ENCODE data around the gene FABP1.

FABP1 gene

GRCh38 chr2:88127888-88128653 is at the start of gene FABP1:
TSS of gene FABP1 (minus strand) at chr2:88128062. CDS start at chr2:88128017, 45 bp downstream.
- no peak for DNase-seq (ENCODE audit: low spot score)

- no peak for DNase-seq (ENCODE audit: low spot score)
Observed at GRCh38 chr2:88177556-88177955, 49.7 kb upstream of the FABP1 start.

- DNase-seq (ENCODE audit: low spot score), result no peak
Observed at GRCh38 chr2:88176352-88176984, 48.6 kb upstream of the FABP1 start.

GRCh38 chr2:88172882-88173281 is 45.0 kb upstream of the FABP1 start:
- DNase-seq (ENCODE audit: low spot score), result no peak

GRCh38 chr2:88171966-88172365 is 44.1 kb upstream of the FABP1 start:
- no peak for DNase-seq (ENCODE audit: low spot score)

- no peak for DNase-seq (ENCODE audit: low spot score)
Observed at GRCh38 chr2:88170472-88170892, 42.6 kb upstream of the FABP1 start.

- no peak for DNase-seq (ENCODE audit: low spot score)
Observed at GRCh38 chr2:88168386-88168785, 40.5 kb upstream of the FABP1 start.

- DNase-seq (ENCODE audit: low spot score), result no peak
Observed at GRCh38 chr2:88167740-88168139, 39.9 kb upstream of the FABP1 start.

GRCh38 chr2:88165332-88166003 is 37.6 kb upstream of the FABP1 start:
- DNase-seq (ENCODE audit: low spot score), result no peak

- DNase-seq (ENCODE audit: low spot score), result no peak
Observed at GRCh38 chr2:88161446-88162244, 33.8 kb upstream of the FABP1 start.

- DNase-seq (ENCODE audit: low spot score), result no peak
Observed at GRCh38 chr2:88160517-88160916, 32.7 kb upstream of the FABP1 start.

GRCh38 chr2:88159955-88160415 is 32.1 kb upstream of the FABP1 start:
- DNase-seq (ENCODE audit: low spot score), result peak; percentile 67

- DNase-seq (ENCODE audit: low spot score), result no peak
Observed at GRCh38 chr2:88159481-88159880, 31.6 kb upstream of the FABP1 start.

GRCh38 chr2:88148929-88149438 is 21.1 kb upstream of the FABP1 start:
- DNase-seq (ENCODE audit: low spot score), result no peak

GRCh38 chr2:88147145-88147544 is 19.3 kb upstream of the FABP1 start:
- no peak for DNase-seq (ENCODE audit: low spot score)

- no peak for DNase-seq (ENCODE audit: low spot score)
Observed at GRCh38 chr2:88146590-88146989, 18.7 kb upstream of the FABP1 start.

GRCh38 chr2:88144914-88145497 is 17.1 kb upstream of the FABP1 start:
- no peak for DNase-seq (ENCODE audit: low spot score)

- DNase-seq (ENCODE audit: low spot score), result no peak
Observed at GRCh38 chr2:88144271-88144670, 16.4 kb upstream of the FABP1 start.

GRCh38 chr2:88141952-88142351 is 14.1 kb upstream of the FABP1 start:
- DNase-seq (ENCODE audit: low spot score), result no peak

- no peak for DNase-seq (ENCODE audit: low spot score)
Observed at GRCh38 chr2:88139804-88140203, 11.9 kb upstream of the FABP1 start.

GRCh38 chr2:88139203-88139702 is 11.4 kb upstream of the FABP1 start:
- no peak for DNase-seq (ENCODE audit: low spot score)

Measured in CD4-positive, alpha-beta T cell treated with Interleukin-2 at 100 ng/mL for 4 hours (primary cell).